ENCODE measurements around the gene FRMPD4. TPM values are rescaled to one million over a fixed set of nuclear protein-coding genes. Genes with fewer than 3 reads are reported as not detected.

The FRMPD4 gene
- total and polyA plus RNA-seq, 2 experiments from 2014 or later: 0.19 to 0.80 TPM

- TF ChIP-seq CTCF (conservative IDR thresholded peaks at IDR 0.05; ENCODE audit: low read depth in 2 of 2): no peak
- no peak for TF ChIP-seq STAT1 (IDR thresholded peaks at IDR 0.05; ENCODE audit: unreplicated experiment)
- no peak for TF ChIP-seq JUNB (IDR thresholded peaks at IDR 0.05; ENCODE audit: unreplicated experiment)
- no peak for TF ChIP-seq ZNF331 (CRISPR knock-in tag; IDR thresholded peaks at IDR 0.05; ENCODE audit: low read depth)
- no peak for TF ChIP-seq EZH2 (IDR thresholded peaks at IDR 0.05; ENCODE audit: low read depth, unreplicated experiment)
- TF ChIP-seq CREB1 (CRISPR knock-in tag; IDR thresholded peaks at IDR 0.05; ENCODE audit: low read depth): no peak
- TF ChIP-seq NANOG (IDR thresholded peaks at IDR 0.05; ENCODE audit: borderline replicate concordance): no peak
- no peak for TF ChIP-seq REST (IDR thresholded peaks at IDR 0.05; ENCODE audit: unreplicated experiment)
- TF ChIP-seq ZNF114 (CRISPR knock-in tag; IDR thresholded peaks at IDR 0.05): no peak
- no peak for TF ChIP-seq ETS1 (IDR thresholded peaks at IDR 0.05)
Measured at GRCh38 chrX:12412561-12412960, 274.3 kb downstream of the FRMPD4 start (continued).

GRCh38 chrX:12419591-12419990, 281.3 kb downstream of the FRMPD4 start:
- 0 out of 2 replicates have a peak, but pooled peaks cover 3% of the 10 kb centered on the region for H3K9me2 ChIP-seq (ENCODE audit: insufficient read depth)
- H3K79me2 ChIP-seq (replicated peaks; ENCODE audit: insufficient read depth): no peaks in the 10 kb centered on the region
- H3K27ac ChIP-seq (ENCODE audit: low read depth): no peak overlapping the region
- no peaks in the 10 kb centered on the region for H3K36me3 Mint-ChIP-seq (ENCODE audit: low read depth)
- no peak for ATAC-seq
- H4K20me1 ChIP-seq (replicated peaks; ENCODE audit: insufficient read depth): no peaks in the 10 kb centered on the region
- H3K4me3 ChIP-seq: no peak overlapping the region
- no peak overlapping the region for H3K4me3 Mint-ChIP-seq
- no peaks in the 10 kb centered on the region for H3K36me3 ChIP-seq (ENCODE audit: insufficient read depth)
- no peaks in the 10 kb centered on the region for H3K27me3 ChIP-seq (ENCODE audit: insufficient read depth)
- peaks cover 2% of the 10 kb centered on the region for H3K27me3 Mint-ChIP-seq (ENCODE audit: insufficient read depth, low read depth, poor library complexity)
- H3K4me1 ChIP-seq (ENCODE audit: insufficient read depth): peaks cover 12% of the 10 kb centered on the region
- no peak for DNase-seq (ENCODE audit: low spot score)
- peaks cover 14% of the 10 kb centered on the region; the same call in 2 of the 3 replicates for H3K4me1 Mint-ChIP-seq
- H2AFZ ChIP-seq: no peak overlapping the region
- H3K4me2 ChIP-seq: no peak overlapping the region
- H3K27ac Mint-ChIP-seq: no peak overlapping the region
- H3K9me3 Mint-ChIP-seq: no peaks in the 10 kb centered on the region
- no peaks in the 10 kb centered on the region for H3F3A ChIP-seq (replicated peaks; ENCODE audit: low read depth)
- TF ChIP-seq NANOG (IDR thresholded peaks at IDR 0.05; ENCODE audit: borderline replicate concordance): no peak
- TF ChIP-seq CTCF (conservative IDR thresholded peaks at IDR 0.05; ENCODE audit: low read depth in 2 of 2): no peak
- no peak for TF ChIP-seq ZNF114 (CRISPR knock-in tag; IDR thresholded peaks at IDR 0.05)
- TF ChIP-seq ETS1 (IDR thresholded peaks at IDR 0.05): no peak
- TF ChIP-seq JUNB (IDR thresholded peaks at IDR 0.05; ENCODE audit: unreplicated experiment): no peak
- no peak for TF ChIP-seq ZNF331 (CRISPR knock-in tag; IDR thresholded peaks at IDR 0.05; ENCODE audit: low read depth)

Data from GM23338 (cell line).